Activated T-cell treated with anti-CD3 and anti-CD28 coated beads for 1 hour (primary cell): Measurements from ENCODE around the gene SLC44A5.

Source experiments
- DNase-seq: peaks from one replicate; pipeline ENCODE4 v3.0.0-alpha.2; 2020; ENCODE audit warnings: low read depth

Gene SLC44A5

GRCh38 chr1:75174031-75174760 is 436.7 kb downstream of the SLC44A5 start:
- DNase-seq, result no peak

- DNase-seq, result no peak
These were observed 438.4 kb downstream of the SLC44A5 start for GRCh38 chr1:75172556-75172955.

- no peak for DNase-seq
These were observed 439.0 kb downstream of the SLC44A5 start for GRCh38 chr1:75171876-75172275.

- DNase-seq, result no peak
These were observed 439.9 kb downstream of the SLC44A5 start for GRCh38 chr1:75170981-75171380.

- no peak for DNase-seq
These were observed 440.9 kb downstream of the SLC44A5 start for GRCh38 chr1:75170011-75170410.

GRCh38 chr1:75166821-75167220 is 444.1 kb downstream of the SLC44A5 start:
- DNase-seq, result no peak

GRCh38 chr1:75165264-75165663 is 445.6 kb downstream of the SLC44A5 start:
- no peak for DNase-seq

GRCh38 chr1:75159154-75159553 is 451.8 kb downstream of the SLC44A5 start:
- no peak for DNase-seq
